Kidney (tissue), 14 donors: ENCODE results near the gene TEX19. TPM values are rescaled to one million over a fixed set of nuclear protein-coding genes. Genes with fewer than 3 reads are reported as not detected.
"Not testable (repeated sequence)": the region's sequence is repeated elsewhere in the genome, so short reads cannot be mapped to it uniquely, and the experiment has no call there.

ENCODE experiments used
- DNase-seq, 5 donors: peaks; one replicate each; pipeline ENCODE4 v3.0.0-alpha.2; 2013 to 2020
- FAIRE-seq: peaks from 2 replicates; lab custom pipeline; 2012; peaks lifted over from hg19 to GRCh38; lab: Jason Lieb, UNC
- H3K27ac ChIP-seq, 2 donors: one replicate each; pipeline ENCODE4 v1.7.0; 2013; ENCODE audit warnings: low read depth in 2 of 2, low read length in 2 of 2, inconsistent platforms in 1 of 2
- H3K27me3 ChIP-seq: one replicate; pipeline ENCODE4 v1.7.1; 2013; ENCODE audit warnings: low read length, inconsistent platforms; ENCODE audit not compliant: control insufficient read depth, insufficient read depth
- H3K36me3 ChIP-seq, 3 donors: one replicate each; pipeline versions ENCODE4 v1.7.0 to v1.7.1; 2013; ENCODE audit warnings: low read length in 3 of 3, control low read depth in 1 of 3, inconsistent platforms in 1 of 3; ENCODE audit not compliant: insufficient read depth in 3 of 3, control insufficient read depth in 2 of 3
- H3K4me1 ChIP-seq, 3 donors: one replicate each; pipeline versions ENCODE4 v1.7.0 to v1.7.1; 2013; ENCODE audit warnings: low read length in 3 of 3, inconsistent platforms in 1 of 3, low read depth in 1 of 3; ENCODE audit not compliant: control insufficient read depth in 2 of 3, insufficient read depth in 2 of 3
- H3K4me3 ChIP-seq, 3 donors: one replicate each; pipeline versions ENCODE4 v1.7.0 to v1.8.1; 2013; ENCODE audit warnings: low read length in 3 of 3, control low read depth in 1 of 3, inconsistent platforms in 1 of 3
- H3K9ac ChIP-seq, 3 donors: one replicate each; pipeline versions ENCODE4 v1.7.0 to v1.7.1; 2013; ENCODE audit warnings: low read length in 3 of 3, control low read depth in 1 of 3, inconsistent platforms in 1 of 3
- H3K9me3 ChIP-seq, 3 donors: one replicate each; pipeline versions ENCODE4 v1.7.0 to v1.7.1; 2013; ENCODE audit warnings: low read length in 3 of 3, control low read depth in 1 of 3, inconsistent platforms in 1 of 3; ENCODE audit not compliant: control insufficient read depth in 2 of 3, insufficient read depth in 1 of 3
- intact Hi-C: fragments of 100-400 bp; cut with DNase I; formaldehyde crosslinking; loops from one replicate; pipeline ENCODE4 v1.11.1; 2022
- polyA plus RNA-seq: library from polyadenylated mRNA; stranded (reverse); fragments of 350-450 nt; fragmentation: Illumina TruSeq; extraction: RNeasy Lipid Tissue Mini Kit (QIAGEN cat#74804); gene quantifications from one replicate; pipeline ENCODE4 v1.2.3, GENCODE V29; 2014; ENCODE audit warnings: low read depth, low replicate concordance; ENCODE audit not compliant: insufficient read depth
- total RNA-seq: library from RNA; stranded (reverse); fragmentation: NEBNext Ultra II Directional; extraction: Animal tissue kit (Norgen Biotek cat#: 25700); gene quantifications from one replicate; pipeline ENCODE4 v1.2.1, GENCODE V29; 2021
- TF ChIP-seq, protein P1 (sequence below): IDR thresholded peaks from 3 replicates; pipeline ENCODE4 v1.5.1; 2012; ENCODE audit warnings: mild to moderate bottlenecking, moderate library complexity, borderline replicate concordance; ENCODE audit not compliant: insufficient read depth; ENCODE audit errors: extremely low read depth
- donor health status: control.
- donor health status: control.
- donor health status: control.
- donor health status: control.
- donor health status: control.
- donor health status: DM: yes; HTN: yes; CAD: no.
- donor health status: Normal renal cell carcinoma (clear cell type).

TEX19 gene
- total and polyA plus RNA-seq, 2 donors from 2014 or later, result not detected

DNA sequence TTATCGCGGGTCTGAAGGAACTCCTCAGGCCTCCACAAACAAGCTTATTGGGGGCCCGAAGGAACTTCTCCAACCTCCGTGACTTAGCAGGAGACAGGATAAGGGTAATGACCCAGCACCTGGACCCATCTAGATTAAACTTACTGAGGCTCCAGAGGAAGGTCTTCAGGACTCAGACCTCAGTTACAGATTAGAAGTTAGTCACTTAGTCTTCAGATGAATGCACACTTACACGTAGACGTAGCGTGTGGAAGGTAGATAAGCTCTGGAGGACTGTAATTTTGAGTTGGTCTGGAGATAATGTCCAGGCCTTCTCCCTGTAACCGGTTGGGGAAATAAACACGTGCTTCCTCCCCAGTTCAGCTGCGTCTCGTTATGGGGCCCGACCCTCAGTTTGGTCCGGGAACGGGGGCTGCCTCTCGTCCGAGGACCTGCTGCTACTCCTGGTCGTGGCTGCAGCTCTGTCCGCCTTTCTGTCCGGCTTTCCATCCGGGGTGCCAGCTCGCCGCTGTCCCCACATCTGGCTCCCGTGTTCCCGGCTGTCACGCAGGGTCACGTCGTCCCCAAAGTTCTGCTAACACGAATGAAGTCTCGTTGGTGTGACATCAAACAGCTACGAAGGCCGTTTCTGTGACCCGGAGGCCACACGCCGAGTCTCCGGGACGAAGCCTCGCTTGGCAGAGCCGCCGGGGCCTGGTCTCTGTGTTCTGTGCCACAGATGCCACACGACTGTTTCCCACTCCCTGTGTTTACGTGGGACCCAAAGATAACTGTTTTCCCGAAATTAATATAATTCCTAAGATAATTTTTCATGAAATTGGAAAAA lies 13.7 kb upstream of the TEX19 start:
- Histone ChIP-seq H3K4me1 (no peaks in the 10 kb centered on the region), H3K27ac (no peak overlapping the region), H3K9ac (no peak overlapping the region), H3K36me3 (no peaks in the 10 kb centered on the region), H3K27me3 (no peaks in the 10 kb centered on the region), H3K9me3 (no peaks in the 10 kb centered on the region), H3K4me3 (no peak overlapping the region)
- intact Hi-C loops, result no loop called here
- DNase-seq (no peak), FAIRE-seq (no peak)
- TF ChIP-seq, protein P1, sequence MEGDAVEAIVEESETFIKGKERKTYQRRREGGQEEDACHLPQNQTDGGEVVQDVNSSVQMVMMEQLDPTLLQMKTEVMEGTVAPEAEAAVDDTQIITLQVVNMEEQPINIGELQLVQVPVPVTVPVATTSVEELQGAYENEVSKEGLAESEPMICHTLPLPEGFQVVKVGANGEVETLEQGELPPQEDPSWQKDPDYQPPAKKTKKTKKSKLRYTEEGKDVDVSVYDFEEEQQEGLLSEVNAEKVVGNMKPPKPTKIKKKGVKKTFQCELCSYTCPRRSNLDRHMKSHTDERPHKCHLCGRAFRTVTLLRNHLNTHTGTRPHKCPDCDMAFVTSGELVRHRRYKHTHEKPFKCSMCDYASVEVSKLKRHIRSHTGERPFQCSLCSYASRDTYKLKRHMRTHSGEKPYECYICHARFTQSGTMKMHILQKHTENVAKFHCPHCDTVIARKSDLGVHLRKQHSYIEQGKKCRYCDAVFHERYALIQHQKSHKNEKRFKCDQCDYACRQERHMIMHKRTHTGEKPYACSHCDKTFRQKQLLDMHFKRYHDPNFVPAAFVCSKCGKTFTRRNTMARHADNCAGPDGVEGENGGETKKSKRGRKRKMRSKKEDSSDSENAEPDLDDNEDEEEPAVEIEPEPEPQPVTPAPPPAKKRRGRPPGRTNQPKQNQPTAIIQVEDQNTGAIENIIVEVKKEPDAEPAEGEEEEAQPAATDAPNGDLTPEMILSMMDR, result no peak

DNA sequence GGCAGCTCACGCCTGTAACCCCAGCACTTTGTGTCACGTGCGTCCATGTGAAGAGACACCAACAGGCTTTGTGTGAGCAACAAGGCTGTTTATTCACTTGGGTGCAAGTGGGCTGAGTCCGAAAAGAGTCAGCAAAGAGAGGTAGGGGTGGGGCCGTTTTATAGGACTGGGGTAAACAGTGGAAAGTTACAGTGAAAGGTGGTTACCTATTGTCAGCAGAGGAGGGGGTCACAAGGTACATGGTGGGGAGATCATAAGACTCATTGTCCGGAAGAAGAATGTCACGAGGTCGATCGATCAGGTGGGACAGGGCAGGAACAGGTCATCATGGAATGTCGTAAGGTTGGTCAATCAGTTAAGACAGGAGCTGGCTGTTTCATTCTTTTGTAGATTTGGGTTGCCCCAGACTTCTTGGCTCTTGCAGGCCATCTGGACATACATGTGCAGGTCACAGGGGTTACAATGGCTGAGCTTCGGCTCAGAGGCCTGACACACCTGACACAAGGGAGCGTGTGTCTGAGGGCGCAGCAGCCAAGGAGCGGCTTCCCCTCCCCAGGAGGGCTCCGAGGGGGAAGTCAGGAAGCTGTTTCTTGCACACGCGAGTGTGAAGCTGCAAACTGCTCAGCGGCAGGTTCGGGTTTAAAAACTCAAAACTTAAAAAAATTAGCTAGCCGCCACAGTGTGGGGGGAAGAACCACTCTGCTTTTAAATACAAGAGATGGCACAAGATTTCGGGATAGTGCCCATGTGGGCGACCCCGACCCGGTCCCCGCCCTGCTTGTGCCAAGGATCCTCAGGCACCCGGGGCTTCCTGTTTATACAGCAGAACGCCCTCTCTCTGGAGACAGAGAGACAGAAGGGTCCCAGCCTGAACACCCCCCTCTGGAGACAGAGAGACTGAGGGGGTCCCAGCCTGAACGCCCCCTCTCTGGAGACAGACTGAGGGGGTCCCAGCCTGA lies 12.4 kb upstream of the TEX19 start:
- no peak for DNase-seq
- Histone ChIP-seq H3K27ac (no peak overlapping the region), H3K9ac (no peak overlapping the region), H3K9me3 (no peaks in the 10 kb centered on the region), H3K4me1 (no peaks in the 10 kb centered on the region), H3K4me3 (no peak overlapping the region), H3K27me3 (no peaks in the 10 kb centered on the region), H3K36me3 (no peaks in the 10 kb centered on the region)
- intact Hi-C loops, result no loop called here
- TF ChIP-seq, protein P1, result no peak
- FAIRE-seq, result no peak

DNA sequence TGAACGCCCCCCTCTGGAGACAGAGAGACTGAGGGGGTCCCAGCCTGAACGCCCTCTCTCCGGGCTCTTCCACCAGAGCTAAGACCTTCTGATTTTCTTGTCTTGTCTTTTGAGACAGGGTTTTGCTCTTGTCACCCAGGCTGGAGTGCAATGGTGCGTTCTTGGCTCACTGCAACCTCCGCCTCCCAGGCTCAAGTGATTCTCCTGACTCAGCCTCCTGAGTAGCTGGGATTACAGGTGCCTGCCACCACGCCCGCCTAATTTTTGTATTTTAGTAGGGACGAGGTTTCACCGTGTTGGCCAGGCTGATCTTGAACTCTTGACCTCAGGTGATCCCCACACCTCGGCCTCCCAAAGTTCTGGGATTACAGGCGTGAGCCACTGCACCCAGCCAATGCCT lies 11.1 kb upstream of the TEX19 start:
- H3K9me3 ChIP-seq, intact Hi-C loops, H3K9ac ChIP-seq, DNase-seq, H3K4me1 ChIP-seq, FAIRE-seq, H3K4me3 ChIP-seq, H3K27me3 ChIP-seq, H3K36me3 ChIP-seq, H3K27ac ChIP-seq: not testable (repeated sequence)

DNA sequence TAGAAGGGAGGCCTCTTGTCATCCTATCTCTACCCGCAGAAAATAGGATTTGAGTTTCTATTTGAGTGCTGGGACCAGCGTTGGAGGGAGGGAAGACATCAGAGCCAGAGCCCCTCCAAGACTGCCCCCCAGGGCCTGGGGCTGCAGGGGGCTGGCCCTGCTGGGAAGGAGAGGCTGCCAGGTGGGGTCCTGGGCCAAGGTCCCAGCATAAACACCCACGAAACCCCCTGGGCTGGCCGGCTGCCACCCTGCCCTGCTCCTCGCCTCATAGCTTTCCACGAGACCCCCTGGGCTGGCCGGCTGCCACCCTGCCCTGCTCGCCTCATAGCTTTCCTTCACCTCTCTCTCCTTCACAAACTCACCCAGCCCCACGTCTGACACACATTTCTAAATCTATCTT lies 10.6 kb upstream of the TEX19 start:
- TF ChIP-seq, protein P1, result no peak
- intact Hi-C loops, result no loop called here

More for the DNA sequence above, 10.6 kb upstream of the TEX19 start:
- no peaks in the 10 kb centered on the region for H3K27me3 ChIP-seq
- DNase-seq (no peak), FAIRE-seq (no peak)
- no peaks in the 10 kb centered on the region for H3K9me3 ChIP-seq
- no peak overlapping the region for H3K27ac ChIP-seq
- no peak overlapping the region for H3K4me3 ChIP-seq
- H3K9ac ChIP-seq, result no peak overlapping the region
- H3K4me1 ChIP-seq, result no peaks in the 10 kb centered on the region
- no peaks in the 10 kb centered on the region for H3K36me3 ChIP-seq
